Measurements from ENCODE around the gene LAMC2. TPM values are rescaled to one million over a fixed set of nuclear protein-coding genes. Genes with fewer than 3 reads are reported as not detected.

The LAMC2 gene
- total and polyA plus RNA-seq, 2 of the 8 experiments (the other 6 are each of a cell fraction or from before 2014, with no cell fraction given), result 4.6 to 12.9 TPM

GRCh38 chr1:183200451-183200850 lies 14.4 kb downstream of the LAMC2 start:
- Histone ChIP-seq H4K8ac (ENCODE audit: extremely low read depth, insufficient read depth, low read length) (no peak overlapping the region), H3K23me2 (ENCODE audit: low read depth, low read length) (no peaks in the 10 kb centered on the region; the same call in 1 of the 2 replicates), H3K4me1 (replicated peaks in 1 of 4; ENCODE audit: control insufficient read depth in 3 of 4, insufficient read depth in 4 of 4, low read length in 3 of 4) (peaks cover 0 to 2% (median 0%) of the 10 kb centered on the region in 4 experiments; a peak in 1 of 7 replicates), H4K20me1 (replicated peaks in 1 of 2; ENCODE audit: control insufficient read depth in 1 of 2, insufficient read depth in 2 of 2, low read length in 2 of 2) (no peaks in the 10 kb centered on the region), H3K4me3 (ENCODE audit: extremely low read depth in 1 of 4, insufficient read depth in 2 of 4, low read depth in 3 of 4, low read length in 4 of 4) (no peak overlapping the region), H3K79me2 (ENCODE audit: control insufficient read depth in 1 of 2, insufficient read depth in 2 of 2, low read length in 2 of 2) (no peaks in the 10 kb centered on the region), H3K18ac (ENCODE audit: extremely low read depth, low read length) (no peak overlapping the region), H3K9ac (replicated peaks in 1 of 4; ENCODE audit: extremely low read depth in 1 of 4, low read depth in 3 of 4, low read length in 3 of 4) (no peak overlapping the region), H2BK12ac (ENCODE audit: low read depth, low read length) (no peak overlapping the region), H4K5ac (ENCODE audit: insufficient read length, low read depth, low read length) (no peak overlapping the region), H3K79me1 (ENCODE audit: low read depth, low read length) (no peaks in the 10 kb centered on the region), H3K14ac (ENCODE audit: insufficient read length) (no peak overlapping the region), H3K9me3 (ENCODE audit: insufficient read depth in 2 of 2, low read depth in 1 of 2, low read length in 1 of 2) (no peaks in the 10 kb centered on the region), H2AFZ (ENCODE audit: low read length) (no peak overlapping the region), H2BK20ac (ENCODE audit: low read length) (no peak overlapping the region), H2BK120ac (replicated peaks; ENCODE audit: low read depth, low read length) (no peak overlapping the region), H3K36me3 (ENCODE audit: control insufficient read depth in 2 of 4, insufficient read depth in 4 of 4, low read length in 3 of 4) (no peaks in the 10 kb centered on the region), H4K91ac (replicated peaks; ENCODE audit: insufficient read length, low read length) (no peak overlapping the region), H3K27me3 (replicated peaks in 1 of 4; ENCODE audit: control insufficient read depth in 3 of 4, extremely low read depth in 1 of 4, insufficient read depth in 3 of 4, low read length in 3 of 4) (no peaks in the 10 kb centered on the region), H2BK15ac (ENCODE audit: low read length) (no peak overlapping the region), H3K27ac (ENCODE audit: low read depth, low read length) (no peak overlapping the region), H3K4me2 (ENCODE audit: insufficient read depth in 1 of 2, low read depth in 2 of 2, low read length in 2 of 2) (no peak overlapping the region), H2BK5ac (ENCODE audit: low read depth, low read length) (no peak overlapping the region), H2AK5ac (ENCODE audit: low read depth, low read length) (no peak overlapping the region), H3K23ac (ENCODE audit: insufficient read length) (no peak overlapping the region), H3K4ac (replicated peaks; ENCODE audit: insufficient read length, low read depth, low read length) (no peak overlapping the region), H3K56ac (replicated peaks; ENCODE audit: insufficient read length, low read depth, low read length) (no peak overlapping the region)
- no peak for DNase-seq (ENCODE audit: low read depth in 1 of 2, low spot score in 2 of 2)
- ChIA-PET POLR2A (ENCODE audit: partially characterized antibody) (interaction anchor here (0.5 to 0.6 kb wide), 3 partner anchors 9 to 19 kb away, joined by 3 to 4 read pairs (median 3); no protein-coding TSS in a partner anchor), CTCF (ENCODE audit: partially characterized antibody) (interaction anchor here (0.6 to 2.0 kb wide), 2 partner anchors 15 to 27 kb away, joined by 3 to 5 read pairs; partner anchors contain the start of gene LAMC2)
- no peak for FAIRE-seq
- TF ChIP-seq CBX5 (IDR thresholded peaks at IDR 0.05; ENCODE audit: low read depth, low read length) (no peak), SUZ12 (IDR thresholded peaks at IDR 0.05; ENCODE audit: low read length) (no peak), POU5F1 (IDR thresholded peaks at IDR 0.05; ENCODE audit: low read depth, low read length) (no peak), FOSL1 (IDR thresholded peaks at IDR 0.05; ENCODE audit: insufficient read depth, low read depth, low read length) (no peak), SP4 (IDR thresholded peaks at IDR 0.05; ENCODE audit: low read length) (no peak), RBBP5 (IDR thresholded peaks at IDR 0.05; ENCODE audit: borderline replicate concordance, low read depth, low read length) (no peak)
- TF ChIP-seq, protein P1, sequence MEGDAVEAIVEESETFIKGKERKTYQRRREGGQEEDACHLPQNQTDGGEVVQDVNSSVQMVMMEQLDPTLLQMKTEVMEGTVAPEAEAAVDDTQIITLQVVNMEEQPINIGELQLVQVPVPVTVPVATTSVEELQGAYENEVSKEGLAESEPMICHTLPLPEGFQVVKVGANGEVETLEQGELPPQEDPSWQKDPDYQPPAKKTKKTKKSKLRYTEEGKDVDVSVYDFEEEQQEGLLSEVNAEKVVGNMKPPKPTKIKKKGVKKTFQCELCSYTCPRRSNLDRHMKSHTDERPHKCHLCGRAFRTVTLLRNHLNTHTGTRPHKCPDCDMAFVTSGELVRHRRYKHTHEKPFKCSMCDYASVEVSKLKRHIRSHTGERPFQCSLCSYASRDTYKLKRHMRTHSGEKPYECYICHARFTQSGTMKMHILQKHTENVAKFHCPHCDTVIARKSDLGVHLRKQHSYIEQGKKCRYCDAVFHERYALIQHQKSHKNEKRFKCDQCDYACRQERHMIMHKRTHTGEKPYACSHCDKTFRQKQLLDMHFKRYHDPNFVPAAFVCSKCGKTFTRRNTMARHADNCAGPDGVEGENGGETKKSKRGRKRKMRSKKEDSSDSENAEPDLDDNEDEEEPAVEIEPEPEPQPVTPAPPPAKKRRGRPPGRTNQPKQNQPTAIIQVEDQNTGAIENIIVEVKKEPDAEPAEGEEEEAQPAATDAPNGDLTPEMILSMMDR (IDR thresholded peaks at IDR 0.05; ENCODE audit: control extremely low read depth in 1 of 3, insufficient read depth in 1 of 3, low read depth in 1 of 3, low read length in 3 of 3), result no peak
- 80% methylated on average over 9 of the region's 9 CpGs; no CpG with 5 or more reads in 1 of the 2 experiments for WGBS, 2 experiments (ENCODE audit: extremely low coverage in 1 of 2, insufficient coverage in 1 of 2, insufficient read length in 1 of 2, insufficient replicate concordance in 2 of 2, low coverage in 1 of 2, low lambda C conversion rate in 2 of 2, missing lambda C conversion rate in 1 of 2)
